SK-N-SH treated with all-trans-retinoic acid at 6 μM for 48 hours (cell line): ENCODE measurements around the gene IARS2.

Experiments used
- ATAC-seq: fragments of 200-7000 bp; cut with Tn5 transposase; 3 replicates; pipeline ENCODE4 v1.9.1; 2020; ENCODE audit warnings: mild to moderate bottlenecking, moderate library complexity
- ARNTL ChIP-seq: fragments of 450-650 bp; formaldehyde crosslinking; IDR thresholded peaks from 2 replicates; pipeline ENCODE4 v1.5.0; 2020; ENCODE audit warnings: low read depth, mild to moderate bottlenecking, moderate library complexity, borderline replicate concordance
- BACH2 ChIP-seq: fragments of 250-450 bp; sonication (Bioruptor Pico); IDR thresholded peaks from 2 replicates; pipeline ENCODE4 v1.9.0; 2021; ENCODE audit warnings: mild to moderate bottlenecking, borderline replicate concordance
- CREB5 ChIP-seq: fragments of 250-450 bp; sonication (Bioruptor Pico); IDR thresholded peaks from 2 replicates; pipeline ENCODE4 v1.5.1; 2020; ENCODE audit warnings: low read depth, mild to moderate bottlenecking, moderate library complexity
- CSDC2 ChIP-seq: fragments of 250-450 bp; sonication (Bioruptor Pico); IDR thresholded peaks from 2 replicates; pipeline ENCODE4 v1.5.0; 2020; ENCODE audit warnings: mild to moderate bottlenecking, moderate library complexity
- ESRRG ChIP-seq: fragments of 250-450 bp; sonication (Bioruptor Pico); IDR thresholded peaks from 2 replicates; pipeline ENCODE4 v1.6.1; 2021; ENCODE audit warnings: mild to moderate bottlenecking
- GLIS3 ChIP-seq: fragments of 250-450 bp; sonication (Bioruptor Pico); IDR thresholded peaks from 2 replicates; pipeline ENCODE4 v1.5.0; 2020; ENCODE audit warnings: mild to moderate bottlenecking, moderate library complexity
- ISL1 ChIP-seq: fragments of 250-450 bp; sonication (Bioruptor Pico); IDR thresholded peaks from 2 replicates; pipeline ENCODE4 v2.1.2; 2022; ENCODE audit warnings: mild to moderate bottlenecking, moderate library complexity
- OSR1 ChIP-seq: fragments of 250-450 bp; sonication (Bioruptor Pico); IDR thresholded peaks from 2 replicates; pipeline ENCODE4 v1.8.0; 2022; ENCODE audit warnings: moderate library complexity, mild to moderate bottlenecking, inconsistent platforms
- POU6F1 ChIP-seq: fragments of 250-450 bp; sonication (Bioruptor Pico); IDR thresholded peaks from 2 replicates; pipeline ENCODE4 v1.8.0; 2021; ENCODE audit warnings: low read depth, mild to moderate bottlenecking, moderate library complexity, borderline replicate concordance
- PPARA ChIP-seq: fragments of 250-450 bp; sonication (Bioruptor Pico); IDR thresholded peaks from 2 replicates; pipeline ENCODE4 v1.5.0; 2020; ENCODE audit warnings: mild to moderate bottlenecking, borderline replicate concordance
- RARB ChIP-seq: fragments of 250-450 bp; sonication (Bioruptor Pico); IDR thresholded peaks from 2 replicates; pipeline ENCODE4 v1.8.0; 2021; ENCODE audit warnings: mild to moderate bottlenecking, moderate library complexity
- TCF4 ChIP-seq: fragments of 250-450 bp; sonication (Bioruptor Pico); IDR thresholded peaks from 2 replicates; pipeline ENCODE4 v1.8.0; 2021; ENCODE audit warnings: mild to moderate bottlenecking, moderate library complexity, borderline replicate concordance
- TOX ChIP-seq: fragments of 250-450 bp; sonication (Bioruptor Pico); IDR thresholded peaks from 2 replicates; pipeline ENCODE4 v1.8.0; 2021; ENCODE audit warnings: mild to moderate bottlenecking, moderate library complexity, borderline replicate concordance
- ZC3H10 ChIP-seq: fragments of 250-450 bp; sonication (Bioruptor Pico); IDR thresholded peaks from 2 replicates; pipeline ENCODE4 v1.5.1; 2021; ENCODE audit warnings: mild to moderate bottlenecking, moderate library complexity
- ZFP3 ChIP-seq: fragments of 250-450 bp; sonication (Bioruptor Pico); IDR thresholded peaks from 2 replicates; pipeline ENCODE4 v1.5.0; 2020; ENCODE audit warnings: mild to moderate bottlenecking, moderate library complexity
- ZFP30 ChIP-seq: fragments of 450-650 bp; formaldehyde crosslinking; IDR thresholded peaks from 2 replicates; pipeline ENCODE4 v1.5.0; 2022; ENCODE audit warnings: mild to moderate bottlenecking, moderate library complexity
- ZNF565 ChIP-seq: fragments of 450-650 bp; formaldehyde crosslinking; conservative IDR thresholded peaks from 2 replicates; pipeline ENCODE4 v1.5.0; 2020; ENCODE audit warnings: low read depth, mild to moderate bottlenecking, moderate library complexity
- ZNF70 ChIP-seq: fragments of 450-650 bp; formaldehyde crosslinking; IDR thresholded peaks from 2 replicates; pipeline ENCODE4 v1.5.0; 2020; ENCODE audit warnings: mild to moderate bottlenecking, moderate library complexity
- ZNF8 ChIP-seq: fragments of 450-650 bp; formaldehyde crosslinking; IDR thresholded peaks from 2 replicates; pipeline ENCODE4 v1.5.0; 2020; ENCODE audit warnings: mild to moderate bottlenecking, moderate library complexity
- TF ChIP-seq, protein P1 (sequence below): fragments of 250-450 bp; sonication (Bioruptor Pico); IDR thresholded peaks from 2 replicates; pipeline ENCODE4 v1.8.0; 2020; ENCODE audit warnings: mild to moderate bottlenecking, moderate library complexity, borderline replicate concordance
- TF ChIP-seq, protein P2 (sequence below): fragments of 250-450 bp; sonication (Bioruptor Pico); IDR thresholded peaks from 2 replicates; pipeline ENCODE4 v1.5.0; 2020; ENCODE audit warnings: mild to moderate bottlenecking, moderate library complexity

IARS2 gene

DNA sequence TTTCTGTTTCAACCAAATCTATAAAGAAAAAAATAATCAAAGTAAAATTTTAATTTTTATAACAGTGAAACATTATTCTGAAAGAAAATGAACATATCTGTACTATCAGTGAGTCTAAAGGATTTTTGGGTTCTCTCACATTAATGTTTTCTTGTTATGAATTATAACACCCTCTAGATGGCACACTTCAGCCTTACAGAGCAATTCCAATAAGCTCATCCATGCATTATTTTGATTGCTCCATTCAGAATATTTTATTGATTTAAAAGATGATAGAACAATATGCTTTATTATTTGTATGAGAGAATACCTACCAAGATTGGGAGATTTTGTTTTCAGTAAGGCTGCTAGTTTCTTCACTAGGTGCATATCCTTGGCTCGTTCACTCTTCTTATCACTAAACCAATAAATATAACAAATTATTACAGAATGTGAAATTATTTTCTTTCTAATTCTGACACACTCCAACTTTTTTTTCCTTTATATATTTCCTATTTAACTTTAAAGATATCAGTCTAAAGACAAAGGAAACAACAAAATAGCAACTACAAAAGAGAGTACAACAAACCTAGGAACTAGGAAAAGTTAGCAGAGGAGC is 95.9 kb downstream of the IARS2 start:
- no peak for TF ChIP-seq ZNF8
- TF ChIP-seq ISL1 (CRISPR knock-in tag): no peak
- no peak for TF ChIP-seq CREB5 (CRISPR knock-in tag)
- no peak for TF ChIP-seq ESRRG (CRISPR knock-in tag)
- no peak for TF ChIP-seq CSDC2
- no peak for TF ChIP-seq TCF4 (CRISPR knock-in tag)
- TF ChIP-seq, protein P1, sequence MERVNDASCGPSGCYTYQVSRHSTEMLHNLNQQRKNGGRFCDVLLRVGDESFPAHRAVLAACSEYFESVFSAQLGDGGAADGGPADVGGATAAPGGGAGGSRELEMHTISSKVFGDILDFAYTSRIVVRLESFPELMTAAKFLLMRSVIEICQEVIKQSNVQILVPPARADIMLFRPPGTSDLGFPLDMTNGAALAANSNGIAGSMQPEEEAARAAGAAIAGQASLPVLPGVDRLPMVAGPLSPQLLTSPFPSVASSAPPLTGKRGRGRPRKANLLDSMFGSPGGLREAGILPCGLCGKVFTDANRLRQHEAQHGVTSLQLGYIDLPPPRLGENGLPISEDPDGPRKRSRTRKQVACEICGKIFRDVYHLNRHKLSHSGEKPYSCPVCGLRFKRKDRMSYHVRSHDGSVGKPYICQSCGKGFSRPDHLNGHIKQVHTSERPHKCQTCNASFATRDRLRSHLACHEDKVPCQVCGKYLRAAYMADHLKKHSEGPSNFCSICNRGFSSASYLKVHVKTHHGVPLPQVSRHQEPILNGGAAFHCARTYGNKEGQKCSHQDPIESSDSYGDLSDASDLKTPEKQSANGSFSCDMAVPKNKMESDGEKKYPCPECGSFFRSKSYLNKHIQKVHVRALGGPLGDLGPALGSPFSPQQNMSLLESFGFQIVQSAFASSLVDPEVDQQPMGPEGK: no peak
- no peak for TF ChIP-seq RARB (CRISPR knock-in tag)
- TF ChIP-seq ZC3H10 (CRISPR knock-in tag): no peak
- TF ChIP-seq PPARA: no peak
- TF ChIP-seq ZNF70: no peak
- no peak for TF ChIP-seq BACH2
- no peak for TF ChIP-seq GLIS3 (CRISPR knock-in tag)
- TF ChIP-seq POU6F1 (CRISPR knock-in tag): no peak
- no peak for TF ChIP-seq ZFP30
- no peak for TF ChIP-seq ZFP3 (CRISPR knock-in tag)
- no peak for TF ChIP-seq ZNF565 (CRISPR knock-in tag)
- TF ChIP-seq, all 23 proteins: peak for 0
- peak; percentile 83 for ATAC-seq

- no peak for ATAC-seq
- no peak for TF ChIP-seq ZFP3 (CRISPR knock-in tag)
- TF ChIP-seq, protein P2, sequence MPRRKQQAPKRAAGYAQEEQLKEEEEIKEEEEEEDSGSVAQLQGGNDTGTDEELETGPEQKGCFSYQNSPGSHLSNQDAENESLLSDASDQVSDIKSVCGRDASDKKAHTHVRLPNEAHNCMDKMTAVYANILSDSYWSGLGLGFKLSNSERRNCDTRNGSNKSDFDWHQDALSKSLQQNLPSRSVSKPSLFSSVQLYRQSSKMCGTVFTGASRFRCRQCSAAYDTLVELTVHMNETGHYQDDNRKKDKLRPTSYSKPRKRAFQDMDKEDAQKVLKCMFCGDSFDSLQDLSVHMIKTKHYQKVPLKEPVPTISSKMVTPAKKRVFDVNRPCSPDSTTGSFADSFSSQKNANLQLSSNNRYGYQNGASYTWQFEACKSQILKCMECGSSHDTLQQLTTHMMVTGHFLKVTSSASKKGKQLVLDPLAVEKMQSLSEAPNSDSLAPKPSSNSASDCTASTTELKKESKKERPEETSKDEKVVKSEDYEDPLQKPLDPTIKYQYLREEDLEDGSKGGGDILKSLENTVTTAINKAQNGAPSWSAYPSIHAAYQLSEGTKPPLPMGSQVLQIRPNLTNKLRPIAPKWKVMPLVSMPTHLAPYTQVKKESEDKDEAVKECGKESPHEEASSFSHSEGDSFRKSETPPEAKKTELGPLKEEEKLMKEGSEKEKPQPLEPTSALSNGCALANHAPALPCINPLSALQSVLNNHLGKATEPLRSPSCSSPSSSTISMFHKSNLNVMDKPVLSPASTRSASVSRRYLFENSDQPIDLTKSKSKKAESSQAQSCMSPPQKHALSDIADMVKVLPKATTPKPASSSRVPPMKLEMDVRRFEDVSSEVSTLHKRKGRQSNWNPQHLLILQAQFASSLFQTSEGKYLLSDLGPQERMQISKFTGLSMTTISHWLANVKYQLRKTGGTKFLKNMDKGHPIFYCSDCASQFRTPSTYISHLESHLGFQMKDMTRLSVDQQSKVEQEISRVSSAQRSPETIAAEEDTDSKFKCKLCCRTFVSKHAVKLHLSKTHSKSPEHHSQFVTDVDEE: no peak
- TF ChIP-seq CSDC2: no peak
- TF ChIP-seq PPARA: no peak
- TF ChIP-seq OSR1 (CRISPR knock-in tag): no peak
- no peak for TF ChIP-seq TCF4 (CRISPR knock-in tag)
- TF ChIP-seq ZNF8: no peak
- no peak for TF ChIP-seq ZFP30
- no peak for TF ChIP-seq ISL1 (CRISPR knock-in tag)
- TF ChIP-seq ARNTL (CRISPR knock-in tag): no peak
- no peak for TF ChIP-seq ZNF565 (CRISPR knock-in tag)
- TF ChIP-seq TOX (CRISPR knock-in tag): no peak
- no peak for TF ChIP-seq BACH2
- no peak for TF ChIP-seq POU6F1 (CRISPR knock-in tag)
- TF ChIP-seq ESRRG (CRISPR knock-in tag): no peak
These were observed 101.8 kb downstream of the IARS2 start for GRCh38 chr1:220195701-220196100.
